HFFc6 (cell line): ENCODE results near the gene LRRC51. TPM values are rescaled to one million over a fixed set of nuclear protein-coding genes. Genes with fewer than 3 reads are reported as not detected.

ENCODE experiments used
- DNase-seq: peaks from one replicate; pipeline ENCODE4 v3.0.0-alpha.2; 2018
- H3K27ac Mint-ChIP-seq: 2 replicates; pipeline ENCODE4 v1.8.0; 2020; ENCODE audit warnings: mild to moderate bottlenecking, mixed read lengths
- H3K27me3 Mint-ChIP-seq: 2 replicates; pipeline ENCODE4 v1.8.0; 2021; ENCODE audit warnings: mild to moderate bottlenecking, moderate library complexity, mixed read lengths; ENCODE audit not compliant: insufficient read depth
- H3K36me3 Mint-ChIP-seq: 2 replicates; pipeline ENCODE4 v1.8.0; 2021; ENCODE audit warnings: low read depth, mixed read lengths
- H3K4me1 Mint-ChIP-seq: 2 replicates; pipeline ENCODE4 v1.8.0; 2020; ENCODE audit warnings: low read depth, mixed read lengths
- H3K4me3 Mint-ChIP-seq: 2 replicates; pipeline ENCODE4 v1.8.0; 2020; ENCODE audit warnings: mild to moderate bottlenecking, moderate library complexity, mixed read lengths
- H3K9me3 Mint-ChIP-seq: 2 replicates; pipeline ENCODE4 v1.8.0; 2020; ENCODE audit warnings: mild to moderate bottlenecking, mixed read lengths
- total RNA-seq, 6 experiments: library from RNA; stranded (reverse); fragmentation: NEBNext Ultra II Directional; extraction: Animal tissue kit (Norgen Biotek cat#: 25700); gene quantifications; 2 replicates in 1 of 6; 3 replicates in 5 of 6; pipeline ENCODE4 v1.2.3, GENCODE V29; 2021
- TF ChIP-seq, protein P1 (sequence below): fragments of 200-600 bp; sonication (generic); IDR thresholded peaks from 2 replicates; pipeline ENCODE4 v1.5.0; 2021; ENCODE audit warnings: antibody characterized with exemption, mild to moderate bottlenecking

LRRC51 gene
- total RNA-seq, 6 experiments from 2014 or later, result 7.4 to 12.4 (median 8.5) TPM

GRCh38 chr11:72079819-72080325 lies 778 bp upstream of the LRRC51 start:
- Mint-ChIP-seq H3K36me3 (peaks cover 19% of the 10 kb centered on the region; the same call in 1 of the 2 replicates), H3K27ac (peak overlapping the region; percentile 97), H3K4me3 (peak overlapping the region; percentile 89), H3K27me3 (peaks cover 4% of the 10 kb centered on the region), H3K4me1 (peaks cover 58% of the 10 kb centered on the region), H3K9me3 (no peaks in the 10 kb centered on the region)
- TF ChIP-seq, protein P1, sequence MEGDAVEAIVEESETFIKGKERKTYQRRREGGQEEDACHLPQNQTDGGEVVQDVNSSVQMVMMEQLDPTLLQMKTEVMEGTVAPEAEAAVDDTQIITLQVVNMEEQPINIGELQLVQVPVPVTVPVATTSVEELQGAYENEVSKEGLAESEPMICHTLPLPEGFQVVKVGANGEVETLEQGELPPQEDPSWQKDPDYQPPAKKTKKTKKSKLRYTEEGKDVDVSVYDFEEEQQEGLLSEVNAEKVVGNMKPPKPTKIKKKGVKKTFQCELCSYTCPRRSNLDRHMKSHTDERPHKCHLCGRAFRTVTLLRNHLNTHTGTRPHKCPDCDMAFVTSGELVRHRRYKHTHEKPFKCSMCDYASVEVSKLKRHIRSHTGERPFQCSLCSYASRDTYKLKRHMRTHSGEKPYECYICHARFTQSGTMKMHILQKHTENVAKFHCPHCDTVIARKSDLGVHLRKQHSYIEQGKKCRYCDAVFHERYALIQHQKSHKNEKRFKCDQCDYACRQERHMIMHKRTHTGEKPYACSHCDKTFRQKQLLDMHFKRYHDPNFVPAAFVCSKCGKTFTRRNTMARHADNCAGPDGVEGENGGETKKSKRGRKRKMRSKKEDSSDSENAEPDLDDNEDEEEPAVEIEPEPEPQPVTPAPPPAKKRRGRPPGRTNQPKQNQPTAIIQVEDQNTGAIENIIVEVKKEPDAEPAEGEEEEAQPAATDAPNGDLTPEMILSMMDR, result no peak
- no peak for DNase-seq

- Mint-ChIP-seq H3K9me3 (no peaks in the 10 kb centered on the region), H3K36me3 (peaks cover 17% of the 10 kb centered on the region), H3K4me1 (peaks cover 54% of the 10 kb centered on the region), H3K27me3 (peaks cover 4% of the 10 kb centered on the region), H3K4me3 (peak overlapping the region; percentile 89), H3K27ac (peak overlapping the region; percentile 97)
- TF ChIP-seq, protein P1, result no peak
- DNase-seq, result no peak
These were observed 564 bp downstream of the LRRC51 start for GRCh38 chr11:72081184-72081644.

DNA sequence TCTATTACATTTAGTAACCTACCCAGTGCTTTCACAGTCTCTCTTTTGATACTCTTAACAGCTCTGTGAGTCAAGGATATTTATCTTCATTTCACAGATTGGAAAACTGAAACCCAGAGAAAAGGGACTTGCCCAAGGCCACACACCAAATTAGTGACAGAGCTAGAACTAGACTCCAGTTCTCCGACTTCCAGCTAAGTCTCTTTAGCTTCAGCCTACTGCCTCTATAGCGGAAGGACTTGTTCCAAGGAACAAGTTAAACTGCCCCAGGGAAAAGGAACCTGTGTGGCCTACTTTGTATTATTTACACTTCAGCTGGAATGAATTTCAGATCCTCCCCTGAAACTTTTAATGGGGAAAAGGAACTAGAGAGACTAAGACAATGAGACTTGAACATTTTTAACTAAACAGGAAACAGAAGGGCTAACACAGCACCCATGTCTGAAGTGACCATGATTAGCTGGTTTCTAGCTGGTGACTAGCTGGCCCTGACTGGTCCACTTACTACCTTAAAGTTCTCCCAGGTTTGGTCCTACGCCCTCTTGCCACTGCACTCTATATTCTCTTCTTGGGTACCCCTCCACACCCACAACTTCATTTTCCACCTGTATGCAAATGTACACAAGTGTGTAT lies 1.3 kb downstream of the LRRC51 start:
- H3K4me1 Mint-ChIP-seq, result peaks cover 50% of the 10 kb centered on the region
- no peaks in the 10 kb centered on the region for H3K9me3 Mint-ChIP-seq
- peaks cover 4% of the 10 kb centered on the region for H3K27me3 Mint-ChIP-seq
- H3K4me3 Mint-ChIP-seq, result peak overlapping the region; percentile 89
- peak overlapping the region; percentile 97 for H3K27ac Mint-ChIP-seq
- TF ChIP-seq, protein P1, result no peak
- peaks cover 13% of the 10 kb centered on the region for H3K36me3 Mint-ChIP-seq
- DNase-seq, result no peak

- Mint-ChIP-seq H3K27me3 (peaks cover 4% of the 10 kb centered on the region), H3K27ac (no peak overlapping the region), H3K4me1 (peaks cover 36% of the 10 kb centered on the region), H3K36me3 (peaks cover 8% of the 10 kb centered on the region), H3K9me3 (no peaks in the 10 kb centered on the region), H3K4me3 (no peak overlapping the region)
- DNase-seq, result no peak
- TF ChIP-seq, protein P1, result no peak
These were observed 2.8 kb downstream of the LRRC51 start for GRCh38 chr11:72083414-72083813.

DNA sequence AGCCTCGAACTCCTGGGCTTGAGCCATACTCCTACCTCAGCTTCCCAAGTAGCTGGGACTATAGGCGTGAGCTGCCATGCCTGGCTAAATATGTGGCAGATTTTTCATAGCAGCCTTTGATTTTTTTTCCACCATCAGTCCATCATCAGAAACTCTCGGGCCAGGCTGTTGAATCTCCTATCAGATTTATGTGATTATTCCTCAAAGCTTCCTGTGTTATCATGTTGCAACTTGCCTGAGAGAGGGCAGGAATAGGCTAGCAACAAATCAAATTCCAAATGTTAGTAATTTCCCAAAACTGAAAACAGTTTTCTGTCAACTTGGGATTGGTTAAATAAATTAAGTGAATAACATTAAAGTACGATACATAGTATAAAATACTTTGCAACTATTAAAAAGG lies 3.4 kb downstream of the LRRC51 start:
- peaks cover 30% of the 10 kb centered on the region for H3K4me1 Mint-ChIP-seq
- no peaks in the 10 kb centered on the region for H3K9me3 Mint-ChIP-seq
- DNase-seq, result no peak
- peaks cover 8% of the 10 kb centered on the region for H3K36me3 Mint-ChIP-seq
- H3K27me3 Mint-ChIP-seq, result peaks cover 4% of the 10 kb centered on the region
- TF ChIP-seq, protein P1, result no peak
- H3K4me3 Mint-ChIP-seq, result no peak overlapping the region
- no peak overlapping the region for H3K27ac Mint-ChIP-seq
